NCI-H2227 treated with DMSO at 0.1 percent for 48 hours (cell line): ENCODE data around the gene SLC15A5.

ENCODE experiments used
- DNase-seq: peaks from one replicate; lab custom pipeline; 2025; lab: John Stamatoyannopoulos, UW

Gene SLC15A5

GRCh38 chr12:16261944-16262475 lies 15.5 kb downstream of the SLC15A5 start:
- no peak for DNase-seq

GRCh38 chr12:16260206-16260605 lies 17.3 kb downstream of the SLC15A5 start:
- no peak for DNase-seq

- DNase-seq = no peak
These were observed 18.5 kb downstream of the SLC15A5 start for GRCh38 chr12:16258963-16259362.

GRCh38 chr12:16246264-16246663 lies 31.2 kb downstream of the SLC15A5 start:
- no peak for DNase-seq

- DNase-seq = no peak
These were observed 32.3 kb downstream of the SLC15A5 start for GRCh38 chr12:16245209-16245608.

- no peak for DNase-seq
These were observed 33.7 kb downstream of the SLC15A5 start for GRCh38 chr12:16243487-16244412.

- no peak for DNase-seq
These were observed 36.1 kb downstream of the SLC15A5 start for GRCh38 chr12:16241346-16241745.

- DNase-seq = no peak
These were observed 38.8 kb downstream of the SLC15A5 start for GRCh38 chr12:16238661-16239060.

- DNase-seq = no peak
These were observed 47.8 kb downstream of the SLC15A5 start for GRCh38 chr12:16229676-16230075.

GRCh38 chr12:16228067-16228466 lies 49.4 kb downstream of the SLC15A5 start:
- DNase-seq = no peak

- DNase-seq = no peak
These were observed 51.8 kb downstream of the SLC15A5 start for GRCh38 chr12:16225692-16226091.

GRCh38 chr12:16224196-16224595 lies 53.3 kb downstream of the SLC15A5 start:
- DNase-seq = no peak

GRCh38 chr12:16221776-16222175 lies 55.7 kb downstream of the SLC15A5 start:
- no peak for DNase-seq

GRCh38 chr12:16220120-16220519 lies 57.4 kb downstream of the SLC15A5 start:
- no peak for DNase-seq

- no peak for DNase-seq
These were observed 58.3 kb downstream of the SLC15A5 start for GRCh38 chr12:16218934-16219751.

GRCh38 chr12:16218234-16218633 lies 59.3 kb downstream of the SLC15A5 start:
- DNase-seq = no peak

GRCh38 chr12:16211731-16212130 lies 65.8 kb downstream of the SLC15A5 start:
- no peak for DNase-seq

GRCh38 chr12:16198884-16199283 lies 78.6 kb downstream of the SLC15A5 start:
- no peak for DNase-seq

GRCh38 chr12:16197600-16197999 lies 79.9 kb downstream of the SLC15A5 start:
- no peak for DNase-seq

GRCh38 chr12:16189849-16190248 lies 87.6 kb downstream of the SLC15A5 start:
- no peak for DNase-seq

GRCh38 chr12:16187660-16188059 lies 89.8 kb downstream of the SLC15A5 start:
- peak; percentile 22 for DNase-seq

- DNase-seq = no peak
These were observed 92.8 kb downstream of the SLC15A5 start for GRCh38 chr12:16184681-16185080.

GRCh38 chr12:16183541-16183940 lies 93.9 kb downstream of the SLC15A5 start:
- DNase-seq = no peak
